Mesodermal cell (in vitro differentiated cells): Measurements from ENCODE around the gene ACTL10.
"Not testable (repeated sequence)": the region's sequence is repeated elsewhere in the genome, so short reads cannot be mapped to it uniquely, and the experiment has no call there.

Experiments
- H3K27ac ChIP-seq: 2 replicates; pipeline ENCODE4 v1.7.0; 2013; ENCODE audit warnings: mild to moderate bottlenecking, low read depth, low read length, moderate library complexity; ENCODE audit not compliant: severe bottlenecking
- H3K36me3 ChIP-seq: 2 replicates; pipeline ENCODE4 v1.7.1; 2013; ENCODE audit warnings: mild to moderate bottlenecking, low read length, moderate library complexity; ENCODE audit not compliant: control insufficient read depth, insufficient read depth
- H3K4me1 ChIP-seq: one replicate; pipeline ENCODE4 v1.7.1; 2013; ENCODE audit warnings: mild to moderate bottlenecking, low read length; ENCODE audit not compliant: insufficient read depth, control insufficient read depth, poor library complexity, severe bottlenecking
- H3K4me3 ChIP-seq: 2 replicates; pipeline ENCODE4 v1.7.0; 2013; ENCODE audit warnings: low read length, control low read depth, mild to moderate bottlenecking; ENCODE audit not compliant: insufficient read depth, poor library complexity, severe bottlenecking; ENCODE audit errors: extremely low read depth
- H3K9me3 ChIP-seq: 2 replicates; pipeline ENCODE4 v1.7.1; 2013; ENCODE audit warnings: mild to moderate bottlenecking, low read length, moderate library complexity; ENCODE audit not compliant: control insufficient read depth
- WGBS, 2 experiments: methylation state at CpG; one replicate each; pipeline ENCODE4 v1.1.5; 2013; ENCODE audit warnings: missing lambda C conversion rate in 2 of 2; ENCODE audit not compliant: insufficient coverage in 2 of 2; 5-methylcytosine and 5-hydroxymethylcytosine counted together

Gene ACTL10

DNA sequence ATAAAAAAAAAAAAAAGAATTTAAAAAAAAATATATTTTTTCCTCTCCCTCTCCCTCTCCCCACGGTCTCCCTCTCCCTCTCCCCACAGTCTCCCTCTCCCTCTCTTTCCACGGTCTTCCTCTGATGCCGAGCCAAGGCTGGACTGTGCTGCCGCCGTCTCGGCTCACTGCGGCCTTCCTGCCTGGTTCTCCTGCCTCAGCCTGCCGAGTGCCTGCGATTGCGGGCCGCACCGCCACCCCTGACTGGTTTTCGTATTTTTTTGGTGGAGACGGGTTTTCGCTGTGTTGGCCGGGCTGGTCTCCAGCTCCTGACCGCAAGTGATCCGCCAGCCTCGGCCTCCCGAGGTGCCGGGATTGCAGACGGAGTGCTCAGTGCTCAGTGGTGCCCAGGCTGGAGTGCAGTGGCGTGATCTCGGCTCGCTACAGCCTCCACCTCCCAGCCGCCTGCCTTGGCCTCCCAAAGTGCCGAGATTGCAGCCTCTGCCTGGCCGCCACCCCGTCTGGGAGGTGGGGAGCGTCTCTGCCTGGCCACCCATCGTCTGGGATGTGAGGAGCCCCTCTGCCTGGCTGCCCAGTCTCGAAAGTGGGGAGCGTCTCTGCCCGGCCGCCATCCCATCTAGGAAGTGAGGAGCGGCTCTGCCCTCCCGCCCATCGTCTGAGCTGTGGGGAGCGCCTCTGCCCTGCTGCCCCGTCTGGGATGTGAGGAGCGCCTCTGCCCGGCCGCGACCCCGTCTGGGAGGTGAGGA is 34.1 kb downstream of the ACTL10 start:
- H3K36me3 ChIP-seq, H3K4me3 ChIP-seq: not testable (repeated sequence)
- WGBS, 2 experiments: 94% methylated on average over 19 to 34 of the region's 45 CpGs

DNA sequence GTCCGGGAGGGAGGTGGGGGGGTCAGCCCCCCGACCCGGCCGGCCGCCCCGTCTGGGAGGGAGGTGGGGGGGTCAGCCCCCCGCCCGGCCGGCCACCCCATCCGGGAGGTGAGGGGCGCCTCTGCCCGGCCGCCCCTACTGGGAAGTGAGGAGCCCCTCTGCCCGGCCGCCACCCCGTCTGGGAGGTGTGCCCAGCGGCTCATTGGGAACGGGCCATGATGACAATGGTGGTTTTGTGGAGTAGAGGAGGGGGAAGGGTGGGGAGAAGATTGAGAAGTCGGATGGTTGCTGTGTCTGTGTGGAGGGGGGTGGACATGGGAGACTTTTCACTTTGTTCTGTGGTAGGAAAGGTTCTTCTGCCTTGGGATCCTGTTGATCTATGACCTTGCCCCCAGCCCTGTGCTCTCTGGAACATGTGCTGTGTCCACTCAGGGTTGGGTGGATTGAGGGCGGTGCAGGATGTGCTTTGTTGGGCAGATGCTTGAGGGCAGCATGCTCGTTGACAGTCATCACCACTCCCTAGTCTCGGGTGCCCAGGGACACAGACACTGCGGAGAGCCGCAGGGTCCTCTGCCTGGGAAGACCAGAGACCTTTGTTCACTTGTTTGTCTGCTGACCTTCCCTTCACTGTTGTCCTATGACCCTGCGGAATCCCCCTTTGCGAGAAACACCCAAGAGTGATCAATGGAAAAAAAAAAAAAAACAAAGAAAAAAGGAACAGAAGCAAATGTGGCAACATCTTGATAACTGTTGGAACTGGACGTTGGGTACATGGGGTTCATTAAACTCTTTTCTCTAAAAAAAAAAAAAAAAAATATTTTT is 35.1 kb downstream of the ACTL10 start:
- Histone ChIP-seq H3K27ac (no peak overlapping the region), H3K4me3 (no peak overlapping the region), H3K9me3 (peaks cover 8% of the 10 kb centered on the region), H3K4me1 (peaks cover 6% of the 10 kb centered on the region), H3K36me3 (no peaks in the 10 kb centered on the region)
- WGBS, 2 experiments: 90 to 95% methylated on average over 10 to 13 of the region's 27 CpGs

More for the DNA sequence above, 34.1 kb downstream of the ACTL10 start:
- not testable (repeated sequence) for H3K4me1 ChIP-seq, H3K27ac ChIP-seq, H3K9me3 ChIP-seq

- 91 to 96% methylated on average over 5 of the region's 5 CpGs for WGBS, 2 experiments
- H3K9me3 ChIP-seq: peaks cover 8% of the 10 kb centered on the region
- no peak overlapping the region for H3K27ac ChIP-seq
Observed at GRCh38 chr20:33702861-33703260, 36.1 kb downstream of the ACTL10 start.

DNA sequence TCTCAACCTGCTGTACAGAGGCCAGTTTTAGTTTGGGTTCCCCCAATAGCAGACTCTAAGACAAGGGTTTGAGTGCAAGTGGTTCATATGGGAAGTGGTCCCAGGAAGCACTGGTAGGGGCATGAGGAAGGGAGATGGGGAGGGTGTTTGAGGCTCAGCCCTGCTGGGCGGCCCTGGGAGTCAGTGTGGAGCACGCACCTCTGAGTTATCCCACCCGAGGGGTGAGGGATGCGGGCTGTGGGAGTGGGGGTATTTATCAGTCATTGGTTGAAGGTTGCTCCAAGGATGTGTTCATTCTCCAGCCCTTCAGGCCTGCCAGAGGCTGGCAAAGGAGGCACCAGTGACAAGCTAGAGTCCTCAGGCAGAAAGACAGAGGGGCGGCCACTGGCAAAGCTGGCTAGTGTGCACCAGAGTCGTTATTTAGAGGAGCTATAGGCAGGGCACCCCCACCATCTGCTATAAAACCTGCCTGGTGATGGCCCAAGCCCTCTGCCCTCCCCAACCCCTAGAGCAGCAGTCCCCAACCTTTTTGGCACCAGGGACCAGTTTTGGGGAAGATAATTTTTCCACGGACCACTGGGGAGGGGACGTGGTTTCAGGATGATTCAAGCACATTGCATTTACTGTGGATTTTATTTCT is 36.9 kb downstream of the ACTL10 start:
- 85 to 90% methylated on average over 2 to 6 of the region's 8 CpGs for whole genome bisulfite sequencing, 2 experiments
- no peak overlapping the region for H3K27ac ChIP-seq
- H3K4me3 ChIP-seq: no peak overlapping the region
- no peaks in the 10 kb centered on the region for H3K4me1 ChIP-seq
- H3K36me3 ChIP-seq: no peaks in the 10 kb centered on the region
- H3K9me3 ChIP-seq: peaks cover 5% of the 10 kb centered on the region

More at GRCh38 chr20:33702861-33703260, 36.1 kb downstream of the ACTL10 start:
- Histone ChIP-seq H3K36me3 (no peaks in the 10 kb centered on the region), H3K4me1 (no peaks in the 10 kb centered on the region), H3K4me3 (no peak overlapping the region)

DNA sequence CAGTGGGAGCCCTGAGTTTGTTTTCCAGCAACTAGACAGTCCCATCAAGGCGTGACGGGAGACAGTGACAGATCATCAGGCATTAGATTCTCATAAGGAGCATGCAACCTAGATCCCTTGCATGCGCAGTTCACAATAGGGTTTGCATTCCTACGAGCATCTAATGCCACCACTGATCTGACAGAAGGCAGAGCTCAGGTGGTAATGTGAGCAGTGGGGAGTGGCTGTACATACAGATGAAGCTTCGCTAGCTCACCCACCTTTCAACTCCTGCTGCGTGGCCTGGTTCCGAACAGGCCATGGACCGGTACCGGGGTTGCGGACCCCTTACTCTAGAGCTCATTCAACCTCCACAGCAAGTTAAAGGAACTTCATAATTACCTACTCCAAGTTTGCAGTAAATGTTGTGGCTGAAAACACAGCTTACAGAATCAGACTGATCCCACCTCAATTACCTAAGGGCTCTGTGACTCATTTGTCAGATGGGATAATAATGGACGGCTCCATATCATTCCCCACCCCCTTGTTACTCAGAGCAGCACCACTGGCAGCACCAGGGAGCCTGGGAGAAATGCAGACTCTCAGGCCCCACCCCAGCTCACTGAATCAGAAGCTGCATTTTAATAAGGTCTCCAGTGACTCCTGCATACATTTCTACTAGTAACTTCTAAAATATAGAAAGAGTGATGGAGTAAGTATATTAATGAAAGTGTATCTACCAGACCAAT is 37.6 kb downstream of the ACTL10 start:
- H3K4me1 ChIP-seq: no peaks in the 10 kb centered on the region
- H3K36me3 ChIP-seq: no peaks in the 10 kb centered on the region
- WGBS, 2 experiments: 87 to 96% methylated on average over 8 to 10 of the region's 11 CpGs
- peaks cover 5% of the 10 kb centered on the region for H3K9me3 ChIP-seq
- H3K4me3 ChIP-seq: no peak overlapping the region
- H3K27ac ChIP-seq: no peak overlapping the region

- WGBS, 2 experiments: 87 to 92% methylated on average over 9 to 11 of the region's 11 CpGs
- H3K4me3 ChIP-seq: no peak overlapping the region
- no peak overlapping the region for H3K27ac ChIP-seq
- peaks cover 5% of the 10 kb centered on the region for H3K9me3 ChIP-seq
- no peaks in the 10 kb centered on the region for H3K36me3 ChIP-seq
- no peaks in the 10 kb centered on the region for H3K4me1 ChIP-seq
Observed at GRCh38 chr20:33707668-33708067, 40.9 kb downstream of the ACTL10 start.

- no peaks in the 10 kb centered on the region for H3K9me3 ChIP-seq
- H3K36me3 ChIP-seq: no peaks in the 10 kb centered on the region
- WGBS, 2 experiments: 100% methylated on average over 1 of the region's 2 CpGs; no CpG with 5 or more reads in 1 of the 2 experiments
- no peak overlapping the region for H3K4me3 ChIP-seq
- H3K4me1 ChIP-seq: no peaks in the 10 kb centered on the region
- H3K27ac ChIP-seq: no peak overlapping the region
Observed at GRCh38 chr20:33709398-33709797, 42.7 kb downstream of the ACTL10 start.

DNA sequence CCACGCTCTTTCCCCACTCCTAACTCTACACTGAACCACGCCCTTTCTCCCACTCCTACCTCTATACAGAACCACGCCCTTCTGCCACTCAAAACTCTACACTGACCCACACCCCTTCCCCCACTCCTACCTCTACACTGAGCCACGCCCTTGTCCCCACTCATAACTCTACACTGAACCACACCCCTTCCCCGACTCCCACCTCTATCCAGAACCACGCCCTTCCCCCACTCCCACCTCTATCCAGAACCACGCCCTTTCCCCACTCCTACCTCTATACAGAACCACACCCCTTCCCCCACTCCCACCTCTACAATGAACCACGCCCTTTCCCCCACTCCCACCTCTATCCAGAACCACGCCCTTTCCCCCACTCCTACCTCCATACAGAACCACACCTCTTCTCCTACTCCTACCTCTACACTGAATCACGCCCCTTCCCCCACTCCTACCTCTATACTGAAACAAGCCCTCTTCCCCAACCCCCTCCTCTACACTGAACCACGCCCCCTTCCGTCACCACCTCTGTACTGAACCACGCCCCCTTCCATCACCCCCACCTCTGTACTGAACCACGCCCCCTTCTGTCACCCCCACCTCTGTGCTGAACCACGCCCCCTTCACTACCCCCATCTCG is 43.3 kb downstream of the ACTL10 start:
- Histone ChIP-seq H3K27ac (no peak overlapping the region), H3K4me3 (no peak overlapping the region), H3K4me1 (no peaks in the 10 kb centered on the region), H3K36me3 (no peaks in the 10 kb centered on the region), H3K9me3 (no peaks in the 10 kb centered on the region)
- WGBS, 2 experiments: 90 to 98% methylated on average over 6 to 9 of the region's 16 CpGs

DNA sequence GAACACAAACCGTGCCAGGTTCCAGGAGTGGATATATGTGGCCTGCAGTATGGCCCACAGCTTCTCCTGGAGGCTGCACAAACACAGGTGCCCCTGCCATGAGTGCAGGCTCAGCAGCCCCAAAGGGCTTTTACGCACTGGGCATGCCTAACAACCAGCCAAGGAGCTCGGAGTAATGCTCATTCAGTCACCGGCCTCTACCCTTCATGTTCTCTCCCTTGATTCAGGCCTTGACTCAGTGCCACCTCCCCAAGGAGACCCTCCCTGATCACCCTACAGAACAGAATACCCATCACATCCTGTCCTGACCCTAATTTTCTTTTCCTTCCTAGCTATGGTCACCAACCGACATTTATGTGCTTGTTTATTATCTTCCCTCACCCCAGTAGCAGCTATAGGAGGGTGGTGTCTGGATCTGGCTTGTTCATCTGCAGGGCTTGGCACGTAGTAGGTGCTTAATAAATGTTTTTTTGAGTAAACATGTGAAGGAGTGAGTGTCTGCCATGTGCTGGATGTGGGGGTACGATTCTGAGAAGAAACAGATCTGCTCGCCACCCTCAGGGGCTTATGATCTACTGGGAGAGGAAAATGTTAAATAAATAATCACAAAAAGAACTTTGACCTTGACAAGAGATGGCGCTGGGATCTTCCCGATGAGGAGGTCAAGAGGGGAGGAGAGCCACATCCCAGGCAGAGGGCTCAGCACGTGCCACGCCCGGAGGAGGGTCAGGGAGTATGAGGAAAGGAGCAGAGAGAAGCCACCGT is 44.1 kb downstream of the ACTL10 start:
- Histone ChIP-seq H3K27ac (no peak overlapping the region), H3K36me3 (no peaks in the 10 kb centered on the region), H3K9me3 (no peaks in the 10 kb centered on the region), H3K4me3 (no peak overlapping the region), H3K4me1 (no peaks in the 10 kb centered on the region)
- 87% methylated on average over 10 to 12 of the region's 14 CpGs for WGBS, 2 experiments
